PFSK-1 (cell line): Measurements from ENCODE around the gene SPIRE1.

Source experiments
- POLR2AphosphoS5 ChIP-seq: IDR thresholded peaks from 2 replicates; pipeline ENCODE4 v1.6.1; 2012; ENCODE audit warnings: low read depth, mild to moderate bottlenecking, control low read depth, low read length, moderate library complexity
- REST ChIP-seq, 2 experiments: IDR thresholded peaks; 2 replicates each; pipeline versions ENCODE4 v1.6.1 to v1.8.0; 2011 to 2012; ENCODE audit warnings: low read depth in 2 of 2, low read length in 2 of 2, control low read depth in 1 of 2, inconsistent platforms in 1 of 2, mild to moderate bottlenecking in 1 of 2, moderate library complexity in 1 of 2; ENCODE audit not compliant: insufficient read depth in 1 of 2
- SIN3A ChIP-seq: IDR thresholded peaks from 2 replicates; pipeline ENCODE4 v1.6.1; 2012; ENCODE audit warnings: mild to moderate bottlenecking, low read length, moderate library complexity, borderline replicate concordance; ENCODE audit not compliant: insufficient read depth

GRCh38 chr18:12621742-12622306 lies 36.1 kb downstream of the SPIRE1 start:
- TF ChIP-seq POLR2AphosphoS5: no peak
- no peak for TF ChIP-seq SIN3A
- TF ChIP-seq REST (IDR thresholded peaks at IDR 0.05; ENCODE audit: insufficient read depth in 1 of 2, low read depth in 2 of 2, low read length in 2 of 2): no peak
